ENCODE data around the gene MAP10.
"Not testable (repeated sequence)": the region's sequence is repeated elsewhere in the genome, so short reads cannot be mapped to it uniquely, and the experiment has no call there.

Gene MAP10, protein sequence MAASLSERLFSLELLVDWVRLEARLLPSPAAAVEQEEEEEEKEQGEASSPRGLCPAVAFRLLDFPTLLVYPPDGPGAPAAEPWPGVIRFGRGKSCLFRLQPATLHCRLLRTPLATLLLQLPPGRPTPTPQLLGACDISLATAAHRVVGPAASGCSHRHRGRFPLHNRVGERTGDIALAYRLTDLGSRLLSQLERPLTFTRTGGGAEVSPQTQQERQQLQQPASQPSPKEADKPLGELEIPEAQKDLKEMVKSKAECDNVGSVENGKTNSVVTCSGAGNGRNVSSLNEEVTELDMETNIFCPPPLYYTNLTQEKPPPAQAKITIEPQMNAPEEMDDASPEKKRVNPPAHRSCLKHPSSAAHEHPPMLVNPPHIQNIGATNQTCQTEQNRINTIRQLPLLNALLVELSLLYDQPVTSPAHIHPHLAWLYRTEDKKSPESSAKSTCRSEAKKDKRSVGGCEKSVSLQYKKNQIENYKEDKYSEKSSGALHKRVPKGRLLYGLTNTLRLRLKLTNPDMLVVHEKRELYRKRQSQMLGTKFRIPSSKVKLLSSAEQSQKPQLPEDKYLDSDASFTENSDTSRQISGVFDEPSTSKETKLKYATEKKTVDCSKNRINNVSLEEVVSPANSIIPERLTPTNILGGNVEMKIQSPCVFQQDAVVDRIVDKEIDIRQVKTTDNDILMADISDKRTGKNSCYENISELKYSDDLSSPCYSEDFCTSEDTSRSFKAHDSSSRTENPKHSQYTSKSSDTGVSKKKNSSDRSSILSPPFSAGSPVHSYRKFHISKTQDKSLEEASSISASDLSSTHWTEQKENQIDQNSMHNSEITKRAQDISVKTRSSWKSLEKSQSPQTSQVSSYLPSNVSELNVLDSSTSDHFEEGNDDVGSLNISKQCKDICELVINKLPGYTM
- total RNA-seq, result 3.6 to 4.3 reads per million in 2 experiments

GRCh38 chr1:232805269-232806185 is at the start of gene MAP10:
Gene MAP10, plus strand, starts transcription at chr1:232805416. Its CDS starts 34 bp downstream, at chr1:232805450.
- DNase-seq (ENCODE audit: low read depth), result peak; percentile 49

GRCh38 chr1:232764458-232765251 is 40.6 kb upstream of the MAP10 start:
- no peak for DNase-seq (ENCODE audit: low read depth)

- no peak for DNase-seq (ENCODE audit: low read depth)
These were observed 39.7 kb upstream of the MAP10 start for GRCh38 chr1:232765542-232765941.

- no peak for DNase-seq (ENCODE audit: low read depth)
These were observed 38.9 kb upstream of the MAP10 start for GRCh38 chr1:232766241-232766890.

DNA sequence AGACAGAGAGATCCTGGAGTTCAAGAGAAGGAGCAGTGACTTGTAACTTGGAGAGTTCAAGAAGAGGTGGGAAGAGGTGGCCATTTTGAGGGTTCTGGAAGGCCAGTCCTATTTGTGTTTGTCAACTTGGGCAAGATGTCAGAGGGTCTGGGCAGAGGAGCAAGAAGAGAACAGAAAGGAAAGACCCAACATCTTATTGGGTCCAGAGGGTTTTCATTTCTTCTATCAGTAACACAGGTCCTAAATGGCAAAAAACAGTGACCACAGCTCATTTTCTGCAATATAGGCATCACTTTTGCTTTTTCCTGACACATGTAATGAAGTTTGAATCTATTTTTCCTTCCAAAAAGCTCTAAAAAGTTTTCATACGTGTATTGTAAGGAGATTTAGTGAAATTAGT is 38.3 kb upstream of the MAP10 start:
- DNase-seq (ENCODE audit: low read depth), result no peak

GRCh38 chr1:232767305-232768074 is 37.7 kb upstream of the MAP10 start:
- no peak for DNase-seq (ENCODE audit: low read depth)

DNA sequence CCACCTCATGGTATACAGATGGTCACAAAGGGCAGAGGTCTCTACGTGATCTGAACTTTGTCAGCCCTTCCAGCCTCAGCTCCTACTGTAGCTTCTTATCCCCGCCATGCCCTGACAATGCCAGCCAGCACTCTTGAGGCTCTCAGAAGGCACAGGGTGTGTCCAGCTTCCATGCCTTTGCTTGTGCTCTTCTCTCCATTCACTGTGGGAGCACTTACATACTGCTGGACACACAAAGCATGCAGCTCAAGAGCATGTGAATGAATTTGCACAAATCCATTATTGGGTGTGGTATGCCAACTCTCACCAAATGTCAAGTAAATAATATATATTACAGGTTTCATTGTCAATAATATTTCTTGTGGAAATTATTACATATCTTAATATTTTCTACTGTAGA is 36.4 kb upstream of the MAP10 start:
- DNase-seq (ENCODE audit: low read depth), result no peak

DNA sequence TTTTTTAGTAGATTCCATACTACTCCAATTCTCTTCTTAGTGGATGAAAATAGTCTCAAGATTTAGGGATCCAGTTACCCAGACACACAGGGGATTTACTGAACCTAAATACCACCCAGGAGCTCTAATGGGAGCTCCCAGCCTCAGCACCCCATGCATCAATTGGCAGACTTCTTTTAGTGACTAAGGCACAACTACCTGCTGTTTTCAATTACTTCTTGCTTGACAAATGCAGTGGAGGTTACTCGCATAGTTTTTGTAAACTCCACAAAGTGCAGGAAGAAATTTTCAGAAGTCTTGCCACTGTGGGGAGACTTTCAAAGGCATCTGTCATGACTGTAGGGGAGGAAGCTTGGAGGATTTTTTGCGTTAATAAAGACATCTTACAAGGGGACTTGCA is 35.5 kb upstream of the MAP10 start:
- no peak for DNase-seq (ENCODE audit: low read depth)

GRCh38 chr1:232773752-232774151 is 31.5 kb upstream of the MAP10 start:
- DNase-seq (ENCODE audit: low read depth), result no peak

GRCh38 chr1:232776526-232777106 is 28.6 kb upstream of the MAP10 start:
- no peak for DNase-seq (ENCODE audit: low read depth)

GRCh38 chr1:232780354-232780753 is 24.9 kb upstream of the MAP10 start:
- no peak for DNase-seq (ENCODE audit: low read depth)

GRCh38 chr1:232784794-232785193 is 20.4 kb upstream of the MAP10 start:
- no peak for DNase-seq (ENCODE audit: low read depth)

DNA sequence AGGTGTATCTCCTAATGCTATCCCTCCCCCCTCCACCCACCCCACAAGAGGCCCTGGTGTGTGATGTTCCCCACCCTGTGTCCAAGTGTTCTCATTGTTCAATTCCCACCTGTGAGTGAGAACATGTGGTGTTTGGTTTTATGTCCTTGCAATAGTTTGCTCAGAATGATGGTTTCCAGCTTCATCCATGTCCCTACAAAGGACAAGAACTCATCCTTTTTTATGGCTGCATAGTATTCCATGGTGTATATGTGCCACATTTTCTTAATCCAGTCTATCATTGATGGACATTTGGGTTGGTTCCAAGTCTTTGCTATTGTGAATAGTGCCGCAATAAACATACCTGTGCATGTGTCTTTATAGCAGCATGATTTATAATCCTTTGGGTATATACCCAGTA is 19.6 kb upstream of the MAP10 start:
- DNase-seq (ENCODE audit: low read depth), result not testable (repeated sequence)

DNA sequence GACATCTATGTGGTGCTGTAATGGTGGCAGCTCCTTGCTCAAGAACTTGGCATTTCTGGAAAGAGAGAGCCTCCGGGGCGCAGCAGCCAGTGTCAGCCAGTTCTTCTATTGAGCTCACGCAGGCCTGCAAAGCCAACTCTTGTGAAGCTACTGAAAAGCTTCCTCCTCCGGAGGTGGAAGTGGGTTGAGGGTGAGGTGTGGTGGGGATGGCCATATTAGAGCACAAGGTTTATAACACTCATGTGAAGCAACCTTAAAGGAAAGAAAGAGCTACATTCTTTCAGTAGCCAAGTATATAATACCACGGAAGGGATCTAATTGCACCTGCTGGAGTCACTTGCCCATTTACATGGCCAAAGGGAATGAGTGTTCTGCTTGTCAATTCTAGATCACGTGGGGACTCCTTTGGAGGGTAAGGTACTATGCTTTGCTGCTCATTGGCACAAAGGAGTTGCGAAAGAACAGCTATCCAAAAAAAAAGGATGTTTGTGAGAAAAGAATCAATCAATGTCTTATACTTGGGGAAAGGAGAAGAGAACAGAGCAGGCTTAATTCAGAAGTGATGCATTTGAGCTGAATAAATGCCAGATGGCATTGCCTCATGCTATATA is 18.3 kb upstream of the MAP10 start:
- no peak for DNase-seq (ENCODE audit: low read depth)

- DNase-seq (ENCODE audit: low read depth), result no peak
These were observed 16.9 kb upstream of the MAP10 start for GRCh38 chr1:232788235-232788872.

DNA sequence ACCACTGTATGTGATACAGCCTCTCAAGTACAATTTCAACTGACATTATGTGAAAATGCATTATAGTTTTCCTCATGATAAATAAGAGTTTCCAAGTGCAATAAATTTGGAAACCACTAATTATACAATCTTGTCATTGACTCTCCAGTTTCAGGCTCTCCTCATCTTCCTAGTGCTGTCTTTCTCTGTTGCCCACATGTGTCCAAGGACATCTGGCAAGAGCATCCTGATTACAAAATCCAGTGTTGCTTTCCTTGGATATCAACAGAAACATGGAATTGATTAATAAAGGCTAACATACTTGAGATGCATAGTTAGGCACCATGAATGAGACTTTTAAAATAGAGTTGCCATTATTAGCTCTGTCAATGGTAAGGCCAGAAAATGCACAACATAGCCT is 15.6 kb upstream of the MAP10 start:
- no peak for DNase-seq (ENCODE audit: low read depth)

GRCh38 chr1:232792949-232793348 is 12.3 kb upstream of the MAP10 start:
- DNase-seq (ENCODE audit: low read depth), result no peak

- no peak for DNase-seq (ENCODE audit: low read depth)
These were observed 11.3 kb upstream of the MAP10 start for GRCh38 chr1:232793944-232794343.
